Thoracic aorta (tissue), 2 donors: ENCODE data around the gene DNAH8. TPM values are rescaled to one million over a fixed set of nuclear protein-coding genes. Genes with fewer than 3 reads are reported as not detected.
A peak's percentile ranks its signal among the peaks of the same experiment; 100 is the strongest.

Source experiments
- ATAC-seq: fragments of 150-250 bp; one replicate; pipeline ENCODE4 v1.8.0; 2017; ENCODE audit warnings: low read depth; ENCODE audit not compliant: insufficient number of reproducible peaks, low FRiP score
- DNase-seq: peaks from one replicate; pipeline ENCODE4 v3.0.0-alpha.2; 2020; ENCODE audit warnings: low spot score
- H3K27ac ChIP-seq, 2 donors: fragments of 200-600 bp; sonication (generic); 1 replicate in 1 of 2; 2 replicates in 1 of 2; pipeline ENCODE4 v1.5.1; 2016; ENCODE audit warnings: mild to moderate bottlenecking in 2 of 2, moderate library complexity in 2 of 2
- H3K27me3 ChIP-seq: fragments of 200-600 bp; sonication (generic); replicated peaks from 2 replicates; pipeline ENCODE4 v1.6.0; 2016; ENCODE audit warnings: mild to moderate bottlenecking; ENCODE audit not compliant: insufficient read depth
- H3K36me3 ChIP-seq: fragments of 200-600 bp; sonication (generic); one replicate; pipeline ENCODE4 v1.5.1; 2016
- H3K4me1 ChIP-seq, 2 donors: fragments of 200-600 bp; sonication (generic); 1 replicate in 1 of 2; 2 replicates in 1 of 2; pipeline versions ENCODE4 v1.5.1 to v1.6.0; 2016; ENCODE audit warnings: low read depth in 2 of 2, mild to moderate bottlenecking in 1 of 2; ENCODE audit not compliant: control insufficient read depth in 1 of 2
- H3K4me3 ChIP-seq: fragments of 200-600 bp; sonication (generic); 2 replicates; pipeline ENCODE4 v1.5.1; 2016; ENCODE audit warnings: mild to moderate bottlenecking
- H3K9me3 ChIP-seq: fragments of 200-600 bp; sonication (generic); 2 replicates; pipeline ENCODE4 v1.5.1; 2016
- total RNA-seq, 2 donors: library from RNA; depleted of rRNA; stranded (reverse); fragments of >200 nt; gene quantifications; one replicate each; pipeline versions ENCODE4 v1.1.0 to v1.2.3, GENCODE V29; 2016
- TF ChIP-seq, protein P1 (sequence below): fragments of 200-600 bp; sonication (generic); IDR thresholded peaks from one replicate; pipeline ENCODE4 v1.5.1; 2019; ENCODE audit warnings: antibody characterized with exemption

DNAH8 gene
- total RNA-seq, 2 donors from 2014 or later = 0.14 TPM; not detected in 1

- TF ChIP-seq, protein P1, sequence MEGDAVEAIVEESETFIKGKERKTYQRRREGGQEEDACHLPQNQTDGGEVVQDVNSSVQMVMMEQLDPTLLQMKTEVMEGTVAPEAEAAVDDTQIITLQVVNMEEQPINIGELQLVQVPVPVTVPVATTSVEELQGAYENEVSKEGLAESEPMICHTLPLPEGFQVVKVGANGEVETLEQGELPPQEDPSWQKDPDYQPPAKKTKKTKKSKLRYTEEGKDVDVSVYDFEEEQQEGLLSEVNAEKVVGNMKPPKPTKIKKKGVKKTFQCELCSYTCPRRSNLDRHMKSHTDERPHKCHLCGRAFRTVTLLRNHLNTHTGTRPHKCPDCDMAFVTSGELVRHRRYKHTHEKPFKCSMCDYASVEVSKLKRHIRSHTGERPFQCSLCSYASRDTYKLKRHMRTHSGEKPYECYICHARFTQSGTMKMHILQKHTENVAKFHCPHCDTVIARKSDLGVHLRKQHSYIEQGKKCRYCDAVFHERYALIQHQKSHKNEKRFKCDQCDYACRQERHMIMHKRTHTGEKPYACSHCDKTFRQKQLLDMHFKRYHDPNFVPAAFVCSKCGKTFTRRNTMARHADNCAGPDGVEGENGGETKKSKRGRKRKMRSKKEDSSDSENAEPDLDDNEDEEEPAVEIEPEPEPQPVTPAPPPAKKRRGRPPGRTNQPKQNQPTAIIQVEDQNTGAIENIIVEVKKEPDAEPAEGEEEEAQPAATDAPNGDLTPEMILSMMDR = no peak
- H3K4me3 ChIP-seq = no peak overlapping the region
- H3K9me3 ChIP-seq = no peaks in the 10 kb centered on the region
- no peaks in the 10 kb centered on the region for H3K4me1 ChIP-seq
- DNase-seq = no peak
- H3K27ac ChIP-seq = no peak overlapping the region
- H3K27me3 ChIP-seq = no peaks in the 10 kb centered on the region
- no peak for ATAC-seq
- H3K36me3 ChIP-seq = no peaks in the 10 kb centered on the region
These were observed 15.2 kb downstream of the DNAH8 start for GRCh38 chr6:38730140-38730862.

DNA sequence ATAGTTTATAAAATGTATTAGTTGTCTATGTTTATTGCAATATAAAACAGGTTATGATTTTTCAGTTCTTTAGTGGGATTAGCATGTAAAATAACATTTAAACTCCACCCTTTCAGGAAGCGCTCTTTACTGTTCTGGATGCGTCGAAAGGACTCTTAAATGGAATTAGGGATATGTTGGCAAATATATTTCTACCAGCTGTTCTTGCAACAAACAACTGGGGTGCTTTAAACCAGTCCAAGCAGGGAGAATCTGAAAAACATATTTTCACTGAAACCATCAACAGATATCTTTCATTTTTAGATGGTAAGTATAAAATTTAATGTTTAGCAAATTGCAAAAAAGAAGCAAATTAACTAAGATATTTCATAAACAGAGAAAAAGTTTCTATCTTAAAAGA, 21.8 kb downstream of the DNAH8 start:
- Histone ChIP-seq H3K27ac (no peak overlapping the region), H3K36me3 (no peaks in the 10 kb centered on the region), H3K4me1 (no peaks in the 10 kb centered on the region), H3K9me3 (no peaks in the 10 kb centered on the region), H3K4me3 (no peak overlapping the region), H3K27me3 (no peaks in the 10 kb centered on the region)
- DNase-seq (no peak), ATAC-seq (no peak)
- TF ChIP-seq, protein P1 = no peak

DNA sequence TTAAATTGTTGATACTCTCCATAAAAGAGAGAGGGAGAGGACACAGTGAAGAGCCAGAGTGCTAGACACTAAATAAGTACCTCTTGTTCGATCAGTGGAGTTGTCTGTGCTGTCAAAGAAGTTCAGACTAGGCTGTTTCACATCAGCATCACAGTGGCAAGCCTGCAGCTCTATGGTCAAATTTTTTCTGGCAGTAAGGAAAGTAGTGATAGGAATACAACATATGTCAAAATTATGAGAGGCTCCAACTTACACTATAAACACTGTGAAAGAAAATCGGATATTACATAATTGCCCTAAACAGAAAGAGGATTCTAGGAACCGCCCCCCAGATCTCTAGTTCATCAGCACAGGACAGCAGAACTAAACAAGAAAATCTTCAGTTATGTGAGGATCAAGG, 23.1 kb downstream of the DNAH8 start:
- no peak overlapping the region for H3K27ac ChIP-seq
- H3K4me1 ChIP-seq = no peaks in the 10 kb centered on the region
- ATAC-seq (no peak), DNase-seq (no peak)
- TF ChIP-seq, protein P1 = no peak
- no peaks in the 10 kb centered on the region for H3K9me3 ChIP-seq
- H3K4me3 ChIP-seq = no peak overlapping the region
- no peaks in the 10 kb centered on the region for H3K36me3 ChIP-seq
- no peaks in the 10 kb centered on the region for H3K27me3 ChIP-seq

GRCh38 chr6:38739532-38739931, 24.4 kb downstream of the DNAH8 start:
- no peak for ATAC-seq
- Histone ChIP-seq H3K4me1 (no peaks in the 10 kb centered on the region), H3K36me3 (no peaks in the 10 kb centered on the region)

DNA sequence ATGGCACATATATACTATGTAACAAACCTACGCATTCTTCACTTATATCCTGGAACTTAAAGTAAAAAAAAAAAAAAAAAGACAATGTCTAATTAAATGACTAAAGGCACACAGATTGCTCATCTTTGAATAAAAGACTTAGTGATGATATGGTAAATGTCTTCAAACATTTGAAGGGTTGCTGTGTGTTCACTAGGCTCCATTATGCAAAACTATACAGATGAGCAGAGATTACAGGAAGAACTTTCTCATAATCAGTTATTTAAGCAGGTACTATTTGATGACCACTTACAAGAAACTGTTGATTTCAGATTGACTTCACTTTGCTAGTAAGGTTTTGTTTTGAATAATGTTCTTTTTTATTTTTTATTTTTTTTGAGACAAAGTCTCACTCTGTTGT, 34.4 kb downstream of the DNAH8 start:
- TF ChIP-seq, protein P1 = no peak
- Histone ChIP-seq H3K4me1 (no peaks in the 10 kb centered on the region), H3K27me3 (no peaks in the 10 kb centered on the region), H3K36me3 (no peaks in the 10 kb centered on the region), H3K27ac (no peak overlapping the region), H3K4me3 (no peak overlapping the region), H3K9me3 (no peaks in the 10 kb centered on the region)
- ATAC-seq (no peak), DNase-seq (no peak)

More at GRCh38 chr6:38739532-38739931, 24.4 kb downstream of the DNAH8 start:
- Histone ChIP-seq H3K27ac (no peak overlapping the region), H3K27me3 (no peaks in the 10 kb centered on the region), H3K9me3 (no peaks in the 10 kb centered on the region), H3K4me3 (no peak overlapping the region)
- DNase-seq = no peak
- TF ChIP-seq, protein P1 = peak; percentile 28
